A549 (cell line): ENCODE results near the gene HOXD11. TPM values are rescaled to one million over a fixed set of nuclear protein-coding genes. Genes with fewer than 3 reads are reported as not detected.

Source experiments
- ATAC-seq, 2 experiments: fragments of 200-7000 bp in 1 of 2; fragments of >200 bp in 1 of 2; cut with Nextera tagmentation in 1 of 2; cut with Tn5 transposase in 1 of 2; 3 replicates each; pipeline versions ENCODE4 v1.8.0 to v1.9.1; 2018 to 2020; ENCODE audit warnings: mild to moderate bottlenecking in 1 of 2, moderate library complexity in 1 of 2
- CTCF ChIA-PET: fragments of 300-600 bp; sonication (Branson Sonifier 250); formaldehyde crosslinking; extraction: SDS; loops from one replicate; lab custom pipeline; 2021; ENCODE audit warnings: antibody characterized with exemption, inconsistent platforms; lab: Yijun Ruan, JAX
- POLR2A ChIA-PET: fragments of 350-600 bp; formaldehyde crosslinking; extraction: SDS; loops from one replicate; lab custom pipeline; 2021; ENCODE audit warnings: antibody characterized with exemption, inconsistent platforms; lab: Yijun Ruan, JAX
- DNase-seq, 2 experiments: peaks; one replicate each; pipeline versions ENCODE4 v3.0.0 to v3.0.0-alpha.2; 2011 to 2016; ENCODE audit warnings: low read depth in 1 of 2, low spot score in 1 of 2
- FAIRE-seq: peaks from 2 replicates; lab custom pipeline; 2011; peaks lifted over from hg19 to GRCh38; lab: Jason Lieb, UNC
- H3K27ac ChIP-seq, 2 experiments: fragments of >200 bp; sonication (Bioruptor Twin); formaldehyde crosslinking; 3 replicates each; pipeline ENCODE4 v1.5.1; 2016 to 2017
- H3K4me1 ChIP-seq: fragments of >200 bp; sonication (Bioruptor Twin); formaldehyde crosslinking; 3 replicates; pipeline ENCODE4 v1.6.1; 2016
- H3K4me2 ChIP-seq: fragments of >200 bp; sonication (Bioruptor Twin); formaldehyde crosslinking; 3 replicates; pipeline ENCODE4 v1.6.1; 2016
- H3K4me3 ChIP-seq: fragments of >200 bp; sonication (Bioruptor Twin); formaldehyde crosslinking; 3 replicates; pipeline ENCODE4 v1.5.1; 2016
- H3K9me3 ChIP-seq: fragments of >200 bp; sonication (Bioruptor Twin); formaldehyde crosslinking; 3 replicates; pipeline ENCODE4 v1.6.1; 2016
- ATOH8 ChIP-seq: fragments of 250-450 bp; sonication (Bioruptor Pico); IDR thresholded peaks from 2 replicates; pipeline ENCODE4 v1.5.0; 2020; ENCODE audit warnings: low read depth, mild to moderate bottlenecking, moderate library complexity
- BCL3 ChIP-seq: fragments of >200 bp; sonication (Bioruptor Twin); formaldehyde crosslinking; IDR thresholded peaks from 3 replicates; pipeline ENCODE4 v1.6.1; 2016
- BHLHE40 ChIP-seq: IDR thresholded peaks from 2 replicates; pipeline ENCODE4 v1.6.1; 2012; ENCODE audit warnings: low read depth, low read length, inconsistent platforms
- CEBPB ChIP-seq, 2 experiments: fragments of >200 bp in 1 of 2; sonication (Bioruptor Twin) in 1 of 2; formaldehyde crosslinking in 1 of 2; IDR thresholded peaks; 2 replicates each; pipeline ENCODE4 v1.6.1; 2012 to 2016
- CHD2 ChIP-seq: fragments of 150-350 bp; IDR thresholded peaks from 2 replicates; pipeline ENCODE4 v1.6.1; 2014; ENCODE audit warnings: low read length; ENCODE audit not compliant: partially characterized antibody
- CHD4 ChIP-seq: fragments of 200-600 bp; sonication (generic); IDR thresholded peaks from 2 replicates; pipeline ENCODE4 v1.6.1; 2016; ENCODE audit warnings: antibody characterized with exemption, mild to moderate bottlenecking, borderline replicate concordance
- EHMT2 ChIP-seq: fragments of 200-600 bp; sonication (generic); IDR thresholded peaks from 2 replicates; pipeline ENCODE4 v1.6.1; 2016; ENCODE audit warnings: antibody characterized with exemption, low read depth, mild to moderate bottlenecking, moderate library complexity
- EP300 ChIP-seq, 2 experiments: fragments of >200 bp; sonication (Bioruptor Twin); formaldehyde crosslinking; IDR thresholded peaks; 2 replicates in 1 of 2; 3 replicates in 1 of 2; pipeline ENCODE4 v1.6.1; 2016 to 2017
- ESRRA ChIP-seq: fragments of 150-350 bp; IDR thresholded peaks from 2 replicates; pipeline ENCODE4 v1.6.1; 2014; ENCODE audit warnings: mild to moderate bottlenecking, low read length, borderline replicate concordance
- FOSB ChIP-seq: fragments of 250-450 bp; sonication (Bioruptor Pico); IDR thresholded peaks from 2 replicates; pipeline ENCODE4 v1.5.0; 2020; ENCODE audit warnings: mild to moderate bottlenecking, moderate library complexity
- GATA3 ChIP-seq: IDR thresholded peaks from 2 replicates; pipeline ENCODE4 v1.6.1; 2012; ENCODE audit warnings: borderline replicate concordance
- HDAC2 ChIP-seq: fragments of 200-600 bp; sonication (generic); IDR thresholded peaks from 2 replicates; pipeline ENCODE4 v1.6.1; 2016
- HEYL ChIP-seq: fragments of 250-450 bp; sonication (Bioruptor Pico); IDR thresholded peaks from 2 replicates; pipeline ENCODE4 v1.8.0; 2021; ENCODE audit warnings: mild to moderate bottlenecking, moderate library complexity
- HMGXB4 ChIP-seq: fragments of 250-450 bp; sonication (Bioruptor Pico); IDR thresholded peaks from 2 replicates; pipeline ENCODE4 v1.5.0; 2021; ENCODE audit warnings: mild to moderate bottlenecking, moderate library complexity, borderline replicate concordance
- JUNB ChIP-seq: fragments of >200 bp; sonication (Bioruptor Twin); formaldehyde crosslinking; IDR thresholded peaks from 2 replicates; pipeline ENCODE4 v1.6.1; 2016
- KDM1A ChIP-seq: fragments of 200-600 bp; sonication (generic); IDR thresholded peaks from 2 replicates; pipeline ENCODE4 v1.6.1; 2016; ENCODE audit warnings: low read depth, mild to moderate bottlenecking
- KDM5A ChIP-seq: fragments of 200-600 bp; sonication (generic); IDR thresholded peaks from 2 replicates; pipeline ENCODE4 v1.6.1; 2016; ENCODE audit warnings: antibody characterized with exemption, mild to moderate bottlenecking
- MAZ ChIP-seq: fragments of 150-350 bp; IDR thresholded peaks from 2 replicates; pipeline ENCODE4 v1.6.1; 2014; ENCODE audit warnings: antibody characterized with exemption, low read depth, low read length, borderline replicate concordance
- NFE2L2 ChIP-seq: fragments of 150-350 bp; conservative IDR thresholded peaks from 2 replicates; pipeline ENCODE4 v1.6.1; 2014; ENCODE audit warnings: low read length
- NPAS2 ChIP-seq: fragments of 250-450 bp; sonication (Bioruptor Pico); IDR thresholded peaks from 2 replicates; pipeline ENCODE4 v1.8.0; 2022; ENCODE audit warnings: mild to moderate bottlenecking, moderate library complexity, borderline replicate concordance
- PBX3 ChIP-seq: IDR thresholded peaks from 2 replicates; pipeline ENCODE4 v1.6.1; 2012
- PHF8 ChIP-seq: fragments of 200-600 bp; sonication (generic); IDR thresholded peaks from 2 replicates; pipeline ENCODE4 v1.6.1; 2016; ENCODE audit warnings: low read depth, mild to moderate bottlenecking, antibody characterized with exemption, moderate library complexity, borderline replicate concordance
- POLR2A ChIP-seq: IDR thresholded peaks from 2 replicates; pipeline ENCODE4 v1.6.1; 2012; ENCODE audit warnings: mild to moderate bottlenecking, low read length
- POLR2AphosphoS2 ChIP-seq: conservative IDR thresholded peaks from 2 replicates; pipeline ENCODE4 v1.6.1; 2012; ENCODE audit warnings: low read length, improper control_type of control experiment, inconsistent platforms
- RARB ChIP-seq: fragments of 250-450 bp; sonication (Bioruptor Pico); IDR thresholded peaks from 2 replicates; pipeline ENCODE4 v1.8.0; 2021; ENCODE audit warnings: mild to moderate bottlenecking, moderate library complexity
- RCOR1 ChIP-seq: fragments of 150-350 bp; IDR thresholded peaks from 2 replicates; pipeline ENCODE4 v1.6.1; 2014; ENCODE audit warnings: antibody characterized with exemption, low read length, low read depth
- SREBF2 ChIP-seq: fragments of 450-650 bp; IDR thresholded peaks from 2 replicates; pipeline ENCODE4 v1.6.1; 2014; ENCODE audit warnings: mild to moderate bottlenecking, moderate library complexity
- ZC3H11A ChIP-seq: fragments of 450-650 bp; IDR thresholded peaks from 2 replicates; pipeline ENCODE4 v1.6.1; 2014; ENCODE audit warnings: antibody characterized with exemption, mild to moderate bottlenecking
- ZNF302 ChIP-seq: fragments of 250-450 bp; sonication (Bioruptor Pico); IDR thresholded peaks from 2 replicates; pipeline ENCODE4 v1.9.0; 2021; ENCODE audit warnings: inconsistent platforms, mild to moderate bottlenecking, moderate library complexity
- ZSCAN20 ChIP-seq: fragments of 250-450 bp; sonication (Bioruptor Pico); IDR thresholded peaks from 2 replicates; pipeline ENCODE4 v1.8.0; 2022; ENCODE audit warnings: mild to moderate bottlenecking, moderate library complexity
- WGBS: methylation state at CpG from one replicate; pipeline ENCODE4 v1.1.6; 2017; ENCODE audit errors: missing lambda C conversion rate; 5-methylcytosine and 5-hydroxymethylcytosine counted together
- polyA plus RNA-seq, 4 experiments: library from polyadenylated mRNA; depleted of rRNA in 3 of 4; stranded (reverse); fragments of >200 nt; fragmentation: RNase III in 1 of 4; extraction: RNeasy Plus Mini Kit Qiagen cat#74134 plus additional on column Dnase treatment in 1 of 4; gene quantifications; 2 replicates in 3 of 4; 3 replicates in 1 of 4; pipeline ENCODE4 v1.2.3, GENCODE V29; 2011 to 2017

Gene HOXD11
- polyA plus RNA-seq, 2 of the 4 experiments (the other 2 are of a cell fraction), result 2.6 to 4.8 TPM

- ChIA-PET POLR2A (no interaction called here), CTCF (interaction anchor here (0.6 to 4.2 kb wide), 7 partner anchors 9 to 727 kb away, joined by 3 to 48 read pairs (median 3); no protein-coding TSS in a partner anchor)
- DNase-seq, result no peak
- Histone ChIP-seq H3K9me3 (no peaks in the 10 kb centered on the region), H3K4me1 (peaks cover 7% of the 10 kb centered on the region; the same call in 2 of the 3 replicates), H3K4me2 (no peak overlapping the region), H3K4me3 (no peak overlapping the region), H3K27ac (no peak overlapping the region)
- WGBS, result 76% methylated on average over 12 of the region's 12 CpGs
- TF ChIP-seq CEBPB (IDR thresholded peaks at IDR 0.05) (no peak), RCOR1 (no peak), CHD4 (no peak), FOSB (CRISPR knock-in tag) (no peak), EP300 (IDR thresholded peaks at IDR 0.05) (no peak), PBX3 (no peak), ESRRA (no peak), JUNB (no peak), ATOH8 (CRISPR knock-in tag) (no peak), NFE2L2 (no peak), CHD2 (no peak), POLR2AphosphoS2 (no peak), HMGXB4 (CRISPR knock-in tag) (no peak), KDM5A (no peak), ZC3H11A (no peak), BCL3 (no peak), MAZ (no peak), POLR2A (no peak), EHMT2 (no peak)
- no peak for FAIRE-seq
- ATAC-seq, result no peak
These were observed 12.7 kb upstream of the HOXD11 start for GRCh38 chr2:176094349-176094748.

GRCh38 chr2:176095421-176095820, 11.7 kb upstream of the HOXD11 start:
- POLR2A ChIA-PET, result no interaction called here
- Histone ChIP-seq H3K27ac (no peak overlapping the region), H3K4me3 (no peak overlapping the region), H3K9me3 (no peaks in the 10 kb centered on the region)
- ATAC-seq (no peak), DNase-seq (no peak), FAIRE-seq (no peak)
- CTCF ChIA-PET, result interaction anchor here (1.2 to 4.5 kb wide), 7 partner anchors 8 to 844 kb away, joined by 3 to 57 read pairs (median 9); partner anchors contain the start of gene EVX2
- WGBS, result 68% methylated on average over 5 of the region's 5 CpGs
- TF ChIP-seq GATA3, result no peak
- no peak for TF ChIP-seq HEYL (CRISPR knock-in tag)
- no peak for TF ChIP-seq KDM1A
- TF ChIP-seq NPAS2 (CRISPR knock-in tag), result no peak
- TF ChIP-seq CHD4, result no peak
- TF ChIP-seq BHLHE40, result no peak
- TF ChIP-seq KDM5A, result no peak
- no peak for TF ChIP-seq RARB
- no peak for TF ChIP-seq CHD2
- TF ChIP-seq ZSCAN20 (CRISPR knock-in tag), result no peak
- TF ChIP-seq SREBF2, result no peak
- TF ChIP-seq HMGXB4 (CRISPR knock-in tag), result no peak
- no peak for TF ChIP-seq POLR2A
- TF ChIP-seq HDAC2, result no peak
- no peak for TF ChIP-seq PHF8
- no peak for TF ChIP-seq ZNF302 (CRISPR knock-in tag)
- TF ChIP-seq, all 56 proteins: peak for 0
- Histone ChIP-seq H3K4me1 (peaks cover 7% of the 10 kb centered on the region; the same call in 2 of the 3 replicates), H3K4me2 (no peak overlapping the region)
